PC-3 (cell line): ENCODE results near the gene FRK.

Source experiments
- CTCF ChIP-seq: fragments of 300-600 bp; sonication (generic); conservative IDR thresholded peaks from 2 replicates; pipeline ENCODE4 v1.5.1; 2017; ENCODE audit warnings: antibody characterized with exemption, low read depth, mild to moderate bottlenecking, low read length
- EZH2 ChIP-seq: fragments of 300-600 bp; sonication (generic); IDR thresholded peaks from one replicate; pipeline ENCODE4 v1.6.1; 2017; ENCODE audit warnings: antibody characterized with exemption, mild to moderate bottlenecking, low read length; ENCODE audit not compliant: unreplicated experiment
- EZH2phosphoT487 ChIP-seq: fragments of 300-600 bp; sonication (generic); IDR thresholded peaks from 2 replicates; pipeline ENCODE4 v1.6.1; 2018; ENCODE audit warnings: mild to moderate bottlenecking, antibody characterized with exemption, low read length, borderline replicate concordance

- no peak for TF ChIP-seq EZH2
- TF ChIP-seq CTCF: no peak
- no peak for TF ChIP-seq EZH2phosphoT487
These were observed 25.1 kb downstream of the FRK start for GRCh38 chr6:116035616-116036015.
